ENCODE results near the gene SLC44A5.
"Not testable (repeated sequence)": the region's sequence is repeated elsewhere in the genome, so short reads cannot be mapped to it uniquely, and the experiment has no call there.

The SLC44A5 gene

DNA sequence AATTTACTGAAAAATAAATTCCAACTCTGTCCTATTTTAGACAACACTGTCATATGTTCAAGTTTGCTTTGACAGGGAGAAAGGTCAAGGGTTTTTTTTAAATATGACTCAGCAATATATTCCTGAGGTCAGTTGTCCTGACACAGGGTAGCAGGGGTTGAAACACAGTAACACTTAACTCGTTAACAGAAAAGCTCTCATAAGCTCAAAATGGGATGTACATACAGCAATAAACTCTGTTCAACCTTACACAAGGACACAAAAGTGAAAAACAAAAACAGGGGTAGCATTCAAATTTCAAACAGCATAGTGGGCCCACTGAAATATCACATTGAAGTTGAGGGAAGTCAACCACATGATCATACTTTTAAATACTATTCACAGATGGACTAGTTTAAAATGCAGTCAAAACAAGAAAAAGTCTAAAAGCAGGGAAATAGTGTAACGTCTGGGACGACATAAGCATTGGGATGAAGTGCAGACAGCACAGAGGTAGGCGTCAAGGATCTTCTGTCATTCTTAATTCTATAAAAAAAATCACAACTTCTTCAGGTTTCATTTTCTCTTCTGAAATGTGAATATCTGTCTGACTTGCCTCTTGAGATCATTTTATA lies 89.9 kb downstream of the SLC44A5 start:
- no peak for DNase-seq

DNA sequence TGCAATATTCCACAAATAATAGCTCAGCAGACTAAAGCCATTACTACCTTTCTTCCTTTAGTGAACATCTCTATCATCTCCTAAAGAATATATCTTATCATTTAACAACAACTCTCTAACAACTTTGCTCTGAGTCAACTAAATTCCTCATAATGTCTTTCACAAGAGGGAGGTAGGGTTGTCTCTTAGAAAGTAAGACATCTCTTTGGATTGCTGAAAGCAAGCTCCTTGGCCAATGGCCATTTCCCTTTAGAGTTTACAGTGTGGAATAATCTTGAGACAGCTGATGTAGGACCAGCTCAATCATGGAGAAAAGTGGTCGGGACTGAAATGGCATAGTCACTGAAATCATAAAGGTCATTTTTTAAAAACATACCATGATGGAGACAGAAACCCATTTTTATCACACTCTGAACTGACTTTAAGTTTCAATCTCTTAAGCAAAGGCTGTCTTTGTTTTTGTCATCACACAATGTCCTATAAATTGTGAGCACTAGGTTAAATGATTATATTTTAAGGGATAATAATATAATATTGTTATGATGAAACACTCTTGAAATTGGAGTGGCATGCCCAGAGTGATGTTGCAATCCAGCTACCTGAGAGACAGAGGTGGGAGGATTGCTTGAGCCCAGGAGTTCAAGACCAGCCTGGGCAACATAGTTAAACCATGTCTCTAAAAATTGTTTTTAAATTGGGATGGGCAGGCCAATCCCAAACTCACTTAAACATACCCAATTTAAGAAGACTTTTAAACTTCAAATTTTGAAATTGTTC lies 91.1 kb downstream of the SLC44A5 start:
- no peak for DNase-seq

DNA sequence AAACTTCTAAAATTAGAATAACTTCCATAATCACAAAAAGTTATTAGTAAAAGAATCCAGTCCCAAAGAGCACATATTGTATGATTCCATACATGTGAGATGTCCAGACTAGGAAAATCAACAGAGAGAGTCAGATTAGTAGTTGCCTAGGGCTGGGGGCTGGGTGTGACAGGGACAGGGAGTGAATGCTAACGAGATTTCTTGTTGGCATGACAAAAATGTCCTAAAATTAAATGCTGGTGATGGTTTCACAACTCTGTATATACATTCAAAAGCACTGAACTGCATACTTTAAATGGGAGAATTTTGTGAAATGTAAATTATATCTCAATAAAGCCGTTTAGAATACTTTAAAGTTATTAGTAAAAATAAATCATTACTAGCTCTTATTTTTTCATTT lies 92.2 kb downstream of the SLC44A5 start:
- DNase-seq: no peak

DNA sequence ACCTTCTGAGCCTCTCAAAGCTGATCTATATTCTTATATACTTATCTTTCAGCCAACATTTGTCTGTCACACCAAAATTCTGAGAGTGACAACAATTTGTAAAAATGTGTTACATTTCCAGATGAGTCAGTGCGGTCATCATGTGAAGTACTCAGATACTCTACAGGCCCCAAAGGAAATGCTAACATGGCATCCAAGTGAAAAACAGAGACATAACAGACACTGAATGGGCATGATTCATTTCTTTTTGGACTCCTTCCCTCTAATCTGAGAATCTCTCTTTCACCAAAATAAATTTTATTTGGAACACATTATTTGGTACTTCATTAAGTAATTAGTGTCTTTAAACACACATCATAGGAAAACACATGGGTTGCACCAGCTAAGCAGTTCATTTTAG lies 96.6 kb downstream of the SLC44A5 start:
- no peak for DNase-seq

- no peak for DNase-seq
Measured at GRCh38 chr1:75506976-75507375, 103.9 kb downstream of the SLC44A5 start.

- no peak for DNase-seq
Measured at GRCh38 chr1:75503221-75503974, 107.5 kb downstream of the SLC44A5 start.

GRCh38 chr1:75502776-75503175 lies 108.1 kb downstream of the SLC44A5 start:
- DNase-seq: no peak

DNA sequence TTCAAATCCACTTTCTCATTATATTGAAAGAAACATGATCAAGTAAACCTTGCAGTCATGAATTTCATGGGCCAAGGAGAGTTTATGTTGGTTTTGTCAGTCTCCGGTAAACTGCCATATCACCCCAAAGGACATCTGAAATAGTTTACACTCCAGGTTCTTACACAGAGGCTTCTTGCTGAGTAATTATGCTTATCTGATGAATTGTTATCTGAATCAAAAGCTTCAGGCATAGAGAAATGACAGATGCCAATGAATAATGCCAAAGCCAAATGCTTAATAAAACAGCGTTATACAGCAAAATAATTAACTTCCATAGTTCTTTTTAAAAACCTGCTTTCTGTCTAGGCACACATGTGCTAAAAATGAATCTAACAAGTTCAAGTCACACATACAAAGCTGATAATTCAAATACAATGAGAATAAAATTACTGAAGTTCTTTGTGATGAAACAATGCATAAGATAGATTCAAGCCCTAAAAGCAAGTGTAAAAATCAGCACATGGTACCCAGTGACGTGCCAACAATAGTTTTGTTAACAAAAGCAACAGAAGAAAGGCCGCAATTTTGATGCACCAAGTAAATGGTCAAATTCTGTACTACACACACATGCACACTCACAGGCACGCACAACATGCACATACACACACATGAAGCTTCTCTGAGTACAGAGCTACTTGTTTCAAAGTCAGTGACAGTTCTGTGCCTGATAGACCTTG lies 109.2 kb downstream of the SLC44A5 start:
- DNase-seq: no peak

DNA sequence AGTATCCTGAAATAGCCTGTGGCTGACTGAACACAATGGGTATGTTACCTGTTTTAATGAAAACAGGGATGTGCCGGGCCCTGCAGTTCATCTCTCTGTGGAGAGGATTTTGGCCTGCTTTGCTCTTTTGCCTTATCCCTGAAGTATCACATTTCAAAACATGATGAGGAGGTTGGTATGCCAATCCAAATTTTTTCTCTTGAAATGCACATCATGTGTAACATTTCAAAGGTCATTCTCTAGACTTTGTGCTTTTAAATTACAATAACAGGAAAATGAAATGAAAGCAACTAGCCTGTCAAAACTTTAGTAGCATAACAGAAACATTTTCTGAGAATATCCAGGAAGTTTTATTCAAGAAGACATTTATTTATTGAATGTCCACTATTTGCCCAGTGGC lies 118.9 kb downstream of the SLC44A5 start:
- no peak for DNase-seq

DNA sequence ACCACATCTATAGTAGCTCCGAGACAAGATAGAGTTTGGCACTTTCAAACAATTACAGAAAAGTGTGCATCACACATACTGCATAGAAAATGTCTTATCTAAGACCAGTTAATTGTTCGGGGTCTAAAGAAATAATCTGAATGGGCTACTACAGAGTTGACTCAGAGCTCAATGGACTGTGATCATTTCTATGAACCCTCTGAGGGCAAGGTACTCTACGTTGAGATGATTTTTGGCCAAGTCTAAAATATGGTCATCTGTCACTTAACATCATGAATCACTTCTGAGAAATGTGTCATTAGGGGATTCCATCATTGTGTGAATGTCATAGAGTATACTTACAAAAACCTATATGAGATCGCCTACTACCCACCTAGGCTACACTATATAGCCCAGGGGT lies 123.5 kb downstream of the SLC44A5 start:
- DNase-seq: no peak

- DNase-seq: no peak
Measured at GRCh38 chr1:75484789-75485188, 126.1 kb downstream of the SLC44A5 start.

- DNase-seq: no peak
Measured at GRCh38 chr1:75482951-75483350, 128.0 kb downstream of the SLC44A5 start.

- not testable (repeated sequence) for DNase-seq
Measured at GRCh38 chr1:75476486-75476885, 134.4 kb downstream of the SLC44A5 start.

- no peak for DNase-seq
Measured at GRCh38 chr1:75475696-75476095, 135.2 kb downstream of the SLC44A5 start.

DNA sequence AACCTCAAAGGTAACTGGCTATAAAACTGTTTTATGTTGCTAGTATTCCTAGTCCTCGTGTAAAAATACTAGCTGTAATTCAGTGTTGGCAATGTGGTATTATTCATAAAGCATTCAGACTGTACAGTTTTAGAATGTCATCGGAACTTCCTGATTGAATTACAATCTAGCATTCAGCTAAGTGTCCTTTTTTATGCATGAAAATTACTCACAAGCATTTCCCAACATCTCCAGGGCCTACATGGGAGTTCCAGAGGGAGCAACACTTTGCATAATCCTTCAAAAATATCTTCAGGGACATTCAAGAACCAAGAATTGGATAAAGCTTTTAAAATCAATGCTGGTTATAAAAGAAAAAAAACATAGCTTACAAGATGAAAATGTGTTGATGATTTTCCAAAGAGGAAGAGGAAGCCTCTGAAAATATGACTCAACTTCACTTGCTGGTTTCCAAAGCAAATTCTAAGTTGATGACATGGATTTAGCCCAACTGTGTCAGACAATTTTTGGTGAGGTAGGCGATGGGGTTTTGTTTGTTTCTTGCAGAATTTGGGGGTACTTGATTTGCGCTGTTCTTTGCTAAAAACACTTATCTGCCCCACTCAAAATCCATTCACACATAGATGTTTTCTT lies 137.8 kb downstream of the SLC44A5 start:
- DNase-seq: no peak

DNA sequence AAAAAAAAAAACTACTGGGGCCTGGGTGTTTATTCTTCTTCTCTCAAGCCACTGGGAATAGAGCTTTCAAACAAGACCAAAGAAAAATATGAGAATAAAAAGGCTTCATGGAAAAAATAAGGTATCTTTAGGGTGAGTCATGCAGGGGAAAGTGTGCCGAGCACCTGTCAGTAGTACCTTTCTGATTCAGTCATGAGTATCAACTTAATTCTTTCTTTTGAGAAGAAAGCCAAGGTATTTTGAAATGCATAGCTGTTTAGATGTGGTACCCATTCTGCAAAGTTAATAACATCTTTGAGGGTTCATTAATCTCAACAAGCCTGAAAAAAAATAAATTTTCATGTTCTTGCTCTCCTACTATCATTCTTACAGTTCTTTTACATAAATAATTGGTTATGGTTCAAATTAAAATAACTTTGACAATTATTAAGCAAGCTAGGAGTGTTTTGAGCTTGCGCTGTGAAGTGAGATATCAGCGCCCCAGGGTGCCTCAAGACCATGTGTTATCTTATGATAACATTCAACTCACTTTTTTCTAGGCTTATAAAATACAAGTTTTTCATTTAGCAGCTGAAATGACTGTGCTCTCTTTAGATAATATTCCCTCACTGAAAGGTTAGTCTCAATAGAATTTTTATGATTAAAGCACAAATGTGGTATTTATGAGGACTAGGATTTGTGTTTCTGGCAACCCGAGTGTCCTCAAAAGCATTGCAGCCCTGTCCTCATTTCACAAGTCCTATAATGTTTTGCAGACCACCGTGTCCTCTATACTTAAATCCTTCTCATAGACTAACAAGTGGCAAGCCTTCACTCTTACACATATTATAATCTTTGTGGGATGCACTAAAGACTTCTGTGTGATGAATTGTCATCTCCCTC lies 138.6 kb downstream of the SLC44A5 start:
- no peak for DNase-seq

DNA sequence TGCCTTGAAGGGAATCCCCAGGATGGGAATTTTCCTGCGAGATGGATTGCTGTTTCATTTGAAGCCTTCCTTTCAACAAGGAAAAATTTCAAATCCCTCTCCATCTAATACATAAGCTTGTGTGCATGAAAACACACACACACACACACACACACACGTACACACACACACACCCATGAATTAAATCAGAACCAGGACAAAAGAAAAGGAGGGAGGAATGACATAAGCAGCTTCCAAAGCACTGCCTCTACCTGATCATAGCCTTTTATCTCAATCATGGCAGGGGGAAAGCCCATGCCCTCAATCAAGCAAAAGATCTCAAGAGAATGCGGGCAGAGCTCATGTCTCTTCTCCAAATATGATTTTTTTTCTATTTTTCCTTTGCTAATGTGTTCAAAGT lies 139.7 kb downstream of the SLC44A5 start:
- DNase-seq: no peak

GRCh38 chr1:75470448-75470847 lies 140.5 kb downstream of the SLC44A5 start:
- DNase-seq: no peak

- no peak for DNase-seq
Measured at GRCh38 chr1:75469586-75470173, 141.2 kb downstream of the SLC44A5 start.

DNA sequence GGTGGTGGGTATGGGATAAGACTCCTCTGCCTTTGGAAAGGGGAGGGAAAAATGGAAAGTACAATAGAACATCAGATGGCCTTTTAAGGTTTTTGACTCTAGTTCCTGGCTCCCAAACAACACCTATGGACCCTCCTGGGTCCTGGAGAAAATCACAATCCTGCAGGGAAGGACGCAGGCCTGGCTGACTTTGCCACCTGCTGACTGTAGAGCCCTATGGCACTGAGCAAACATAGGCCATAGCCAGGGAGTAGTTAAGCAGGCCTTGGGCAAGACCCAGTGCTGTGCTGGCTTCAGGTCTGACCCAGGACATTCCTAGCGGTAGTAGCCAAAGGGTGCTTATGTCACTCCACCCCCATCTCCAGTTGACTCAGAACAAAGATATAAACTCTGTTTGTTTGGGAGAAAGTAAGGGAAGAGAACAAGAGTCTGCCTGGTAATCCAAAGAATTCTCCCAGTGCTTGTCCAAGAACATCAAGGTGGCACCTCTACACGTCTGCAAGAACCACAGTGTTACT lies 149.0 kb downstream of the SLC44A5 start:
- DNase-seq: no peak

DNA sequence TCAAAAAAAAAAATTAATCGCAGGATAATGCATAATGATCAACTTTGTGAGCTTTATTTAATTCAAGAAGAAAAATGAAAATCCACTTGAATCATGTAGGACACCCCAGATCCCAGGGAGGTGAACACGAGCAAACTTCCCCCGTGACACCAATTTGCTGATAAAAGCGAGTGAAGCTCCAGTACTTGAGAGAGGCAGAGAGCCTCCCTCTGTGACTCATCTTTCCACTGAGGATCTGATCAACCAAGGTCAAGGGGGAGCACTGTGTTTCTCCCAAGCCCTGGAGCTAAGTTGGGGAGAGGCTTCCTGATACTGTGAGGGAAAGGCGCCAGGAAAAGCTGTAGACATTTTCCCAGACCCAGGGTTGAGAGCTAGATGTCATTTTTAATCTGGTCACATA lies 160.9 kb downstream of the SLC44A5 start:
- no peak for DNase-seq
